ENCODE measurements around the gene EMC6.
A peak's percentile ranks its signal among the peaks of the same experiment; 100 is the strongest.

EMC6 gene

GRCh38 chr17:3632287-3632686, 36.3 kb upstream of the EMC6 start:
- no peak for TF ChIP-seq CTCF (IDR thresholded peaks at IDR 0.05; ENCODE audit: low read depth, low read length)
- no peak for DNase-seq (ENCODE audit: extremely low read depth, low read depth)

- no peak for DNase-seq (ENCODE audit: extremely low read depth, low read depth)
- TF ChIP-seq CTCF (IDR thresholded peaks at IDR 0.05; ENCODE audit: low read depth, low read length): no peak
These were observed 33.0 kb upstream of the EMC6 start for GRCh38 chr17:3635474-3636153.

- no peak for TF ChIP-seq CTCF (IDR thresholded peaks at IDR 0.05; ENCODE audit: low read depth, low read length)
- DNase-seq (ENCODE audit: extremely low read depth, low read depth): peak; percentile 89
These were observed 32.3 kb upstream of the EMC6 start, which contains the start of the genes CTNS and SHPK for GRCh38 chr17:3636154-3636907. Gene CTNS, plus strand, starts transcription at chr17:3636760. Its CDS starts 3,447 bp downstream, at chr17:3640207. Gene SHPK, minus strand, starts transcription at chr17:3636250. Its CDS starts 31 bp downstream, at chr17:3636219.

GRCh38 chr17:3636908-3637373, 31.7 kb upstream of the EMC6 start:
- DNase-seq (ENCODE audit: extremely low read depth, low read depth): no peak
- no peak for TF ChIP-seq CTCF (IDR thresholded peaks at IDR 0.05; ENCODE audit: low read depth, low read length)

GRCh38 chr17:3639981-3640596, 28.5 kb upstream of the EMC6 start:
- no peak for TF ChIP-seq CTCF (IDR thresholded peaks at IDR 0.05; ENCODE audit: low read depth, low read length)
- peak; percentile 8 for DNase-seq (ENCODE audit: extremely low read depth, low read depth)

- no peak for DNase-seq (ENCODE audit: extremely low read depth, low read depth)
- TF ChIP-seq CTCF (IDR thresholded peaks at IDR 0.05; ENCODE audit: low read depth, low read length): no peak
These were observed 27.6 kb upstream of the EMC6 start for GRCh38 chr17:3641014-3641413.
